Measurements from ENCODE around the gene IGLL5.

- TF ChIP-seq CTCF (IDR thresholded peaks at IDR 0.05; ENCODE audit: low read depth, low read length) (no peak), POLR2A (IDR thresholded peaks at IDR 0.05; ENCODE audit: extremely low read depth, insufficient read length) (no peak)
Observed at GRCh38 chr22:22935546-22936157, 48.0 kb downstream of the IGLL5 start.
